NAMALWA (cell line): Measurements from ENCODE around the gene GABRR2.
"Not testable (repeated sequence)": the region's sequence is repeated elsewhere in the genome, so short reads cannot be mapped to it uniquely, and the experiment has no call there.

ENCODE experiments used
- DNase-seq: peaks from one replicate; pipeline ENCODE4 v3.0.0-alpha.2; 2015; ENCODE audit warnings: low spot score

Gene GABRR2

GRCh38 chr6:89257781-89258180, 57.3 kb downstream of the GABRR2 start:
- no peak for DNase-seq

GRCh38 chr6:89257346-89257745, 57.8 kb downstream of the GABRR2 start:
- DNase-seq = no peak

GRCh38 chr6:89255417-89255816, 59.7 kb downstream of the GABRR2 start:
- no peak for DNase-seq

GRCh38 chr6:89254569-89254968, 60.5 kb downstream of the GABRR2 start:
- DNase-seq = no peak

GRCh38 chr6:89252907-89253306, 62.2 kb downstream of the GABRR2 start:
- no peak for DNase-seq

GRCh38 chr6:89251976-89252375, 63.1 kb downstream of the GABRR2 start:
- no peak for DNase-seq

GRCh38 chr6:89251170-89251569, 63.9 kb downstream of the GABRR2 start:
- DNase-seq = no peak

- DNase-seq = no peak
These were observed 64.9 kb downstream of the GABRR2 start for GRCh38 chr6:89250239-89250638.

GRCh38 chr6:89244241-89244985, 70.7 kb downstream of the GABRR2 start:
- no peak for DNase-seq

GRCh38 chr6:89243331-89243629, 71.8 kb downstream of the GABRR2 start:
- DNase-seq = no peak

GRCh38 chr6:89242574-89243330, 72.3 kb downstream of the GABRR2 start:
- DNase-seq = peak; percentile 49

- peak; percentile 79 for DNase-seq
These were observed 75.8 kb downstream of the GABRR2 start for GRCh38 chr6:89239338-89239737.

- DNase-seq = no peak
These were observed 77.9 kb downstream of the GABRR2 start for GRCh38 chr6:89237158-89237557.

GRCh38 chr6:89233605-89234004, 81.5 kb downstream of the GABRR2 start:
- DNase-seq = not testable (repeated sequence)

GRCh38 chr6:89222712-89223039, 92.4 kb downstream of the GABRR2 start:
- no peak for DNase-seq

GRCh38 chr6:89221971-89222711, 93.0 kb downstream of the GABRR2 start:
- no peak for DNase-seq

GRCh38 chr6:89221129-89221528, 94.0 kb downstream of the GABRR2 start:
- DNase-seq = no peak

- DNase-seq = no peak
These were observed 97.7 kb downstream of the GABRR2 start, which contains the start of gene GABRR1 for GRCh38 chr6:89217299-89217910. Gene GABRR1, minus strand, starts transcription at chr6:89217358. Its CDS starts 36 bp downstream, at chr6:89217322.

GRCh38 chr6:89216411-89216810, 98.7 kb downstream of the GABRR2 start:
- DNase-seq = no peak

- DNase-seq = no peak
These were observed 99.7 kb downstream of the GABRR2 start for GRCh38 chr6:89215391-89215790.

GRCh38 chr6:89214197-89214596, 100.9 kb downstream of the GABRR2 start:
- DNase-seq = no peak

GRCh38 chr6:89212472-89212871, 102.6 kb downstream of the GABRR2 start:
- DNase-seq = no peak

- peak; percentile 13 for DNase-seq
These were observed 105.6 kb downstream of the GABRR2 start for GRCh38 chr6:89209457-89209856.
